Suprapubic skin (tissue), 4 donors: ENCODE results near the gene SPPL3.

Experiments
- POLR2A ChIP-seq, 2 donors: fragments of 450-650 bp; IDR thresholded peaks; one replicate each; pipeline ENCODE4 v1.6.1; 2017; ENCODE audit warnings: antibody characterized with exemption in 2 of 2, mild to moderate bottlenecking in 2 of 2, moderate library complexity in 2 of 2
- POLR2AphosphoS5 ChIP-seq, 3 donors: sonication (generic); formaldehyde crosslinking; IDR thresholded peaks; one replicate each; pipeline ENCODE4 v1.6.1; 2017; ENCODE audit warnings: antibody characterized with exemption in 3 of 3
- TF ChIP-seq, protein P1 (sequence below), 2 donors: fragments of 200-600 bp in 1 of 2; fragments of 450-650 bp in 1 of 2; sonication (generic) in 1 of 2; IDR thresholded peaks; one replicate each; pipeline ENCODE4 v1.5.1; 2016 to 2019; ENCODE audit warnings: antibody characterized with exemption in 2 of 2, mild to moderate bottlenecking in 1 of 2, moderate library complexity in 1 of 2

DNA sequence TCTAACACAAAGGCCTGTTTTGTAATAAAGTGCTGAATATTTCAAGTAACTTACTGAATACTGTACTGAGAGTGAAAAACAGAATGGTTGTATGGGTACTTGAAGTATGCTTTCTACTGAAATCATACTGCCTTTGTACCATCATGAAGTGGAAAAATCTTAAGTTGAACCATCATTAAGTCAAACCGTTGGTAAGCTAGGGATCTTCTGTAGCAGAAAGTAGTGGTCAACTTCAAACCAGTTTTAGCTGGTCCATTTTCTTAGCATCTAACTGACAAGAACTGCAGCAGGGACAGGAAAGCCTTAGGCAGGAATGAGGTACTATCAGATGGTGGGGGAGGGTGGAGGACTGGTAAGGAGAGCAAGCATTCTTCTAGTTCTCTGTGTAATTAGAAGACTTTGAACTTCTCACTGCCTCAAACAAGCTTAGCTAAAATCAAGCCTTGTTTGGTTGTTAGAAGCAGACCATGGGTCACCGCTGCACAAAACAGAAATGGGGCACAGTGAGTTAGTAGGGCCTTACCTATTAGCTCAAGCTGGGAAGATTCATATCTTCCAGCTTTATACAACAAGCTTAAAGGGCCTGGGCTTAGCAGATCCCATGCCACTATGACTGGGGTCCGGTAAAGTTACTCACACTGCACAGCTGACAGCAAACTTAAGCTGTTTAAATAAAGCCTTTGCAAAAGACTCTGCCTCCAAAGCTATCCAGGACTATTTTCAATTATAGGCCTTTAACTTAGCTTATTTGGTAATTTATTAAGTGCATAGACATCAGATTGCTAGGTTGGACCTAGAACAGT lies 104.7 kb downstream of the SPPL3 start:
- TF ChIP-seq, protein P1, sequence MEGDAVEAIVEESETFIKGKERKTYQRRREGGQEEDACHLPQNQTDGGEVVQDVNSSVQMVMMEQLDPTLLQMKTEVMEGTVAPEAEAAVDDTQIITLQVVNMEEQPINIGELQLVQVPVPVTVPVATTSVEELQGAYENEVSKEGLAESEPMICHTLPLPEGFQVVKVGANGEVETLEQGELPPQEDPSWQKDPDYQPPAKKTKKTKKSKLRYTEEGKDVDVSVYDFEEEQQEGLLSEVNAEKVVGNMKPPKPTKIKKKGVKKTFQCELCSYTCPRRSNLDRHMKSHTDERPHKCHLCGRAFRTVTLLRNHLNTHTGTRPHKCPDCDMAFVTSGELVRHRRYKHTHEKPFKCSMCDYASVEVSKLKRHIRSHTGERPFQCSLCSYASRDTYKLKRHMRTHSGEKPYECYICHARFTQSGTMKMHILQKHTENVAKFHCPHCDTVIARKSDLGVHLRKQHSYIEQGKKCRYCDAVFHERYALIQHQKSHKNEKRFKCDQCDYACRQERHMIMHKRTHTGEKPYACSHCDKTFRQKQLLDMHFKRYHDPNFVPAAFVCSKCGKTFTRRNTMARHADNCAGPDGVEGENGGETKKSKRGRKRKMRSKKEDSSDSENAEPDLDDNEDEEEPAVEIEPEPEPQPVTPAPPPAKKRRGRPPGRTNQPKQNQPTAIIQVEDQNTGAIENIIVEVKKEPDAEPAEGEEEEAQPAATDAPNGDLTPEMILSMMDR (IDR thresholded peaks at IDR 0.05), result no peak
- TF ChIP-seq POLR2A (IDR thresholded peaks at IDR 0.05) (no peak), POLR2AphosphoS5 (IDR thresholded peaks at IDR 0.05) (no peak)
